Anterior cingulate cortex (tissue), 58 donors: ENCODE measurements around the gene ATP8B1.
"Not testable (repeated sequence)": the region's sequence is repeated elsewhere in the genome, so short reads cannot be mapped to it uniquely, and the experiment has no call there.

Experiments
- DNase-seq, 58 donors: peaks; one replicate each; lab custom pipeline; 2025; lab: John Stamatoyannopoulos, UW

ATP8B1 gene

DNA sequence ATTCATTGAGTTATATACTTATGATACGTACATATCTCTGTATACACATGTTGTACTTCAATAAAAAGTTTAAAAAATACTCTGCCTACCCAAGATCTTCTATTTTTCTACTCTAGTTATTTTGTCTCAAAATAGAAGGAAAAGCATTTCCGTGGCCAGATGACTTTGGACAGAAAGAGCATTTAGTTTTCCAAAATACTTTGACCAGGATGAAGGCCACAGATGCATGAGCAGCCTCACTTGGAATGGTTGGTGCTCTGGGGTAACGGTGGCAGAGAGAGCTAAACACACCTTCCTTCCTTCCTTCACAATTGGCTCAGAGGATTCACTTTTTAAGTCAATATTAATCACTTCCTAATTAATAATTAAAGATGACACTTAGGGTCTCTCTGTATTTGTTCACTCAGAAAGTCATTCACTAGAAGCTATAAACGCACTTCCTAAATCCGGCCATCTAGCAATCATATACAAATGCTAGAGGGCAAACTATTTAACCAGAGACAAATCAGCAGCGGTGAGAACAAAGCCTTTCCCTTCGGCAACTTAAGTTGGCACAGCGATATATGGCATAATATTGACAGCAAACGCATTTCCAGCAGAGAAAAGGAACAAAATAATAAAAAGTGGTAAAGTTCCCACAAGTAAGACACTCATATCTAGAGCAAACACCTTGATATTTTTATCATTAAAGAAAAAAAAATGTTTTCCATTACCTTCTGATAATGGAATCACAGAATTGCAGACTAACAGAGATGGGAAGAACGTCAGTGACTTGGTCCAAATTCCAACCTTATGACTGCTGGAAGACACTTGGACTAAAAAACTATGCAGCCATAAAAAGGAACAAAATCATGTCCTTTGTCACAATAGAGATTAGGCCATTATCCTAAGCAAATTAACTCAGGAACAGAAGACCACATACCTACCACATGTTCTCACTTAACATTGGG, 125.6 kb downstream of the ATP8B1 start:
- DNase-seq: no peak

- no peak for DNase-seq
These were observed 128.2 kb downstream of the ATP8B1 start for GRCh38 chr18:57674891-57675290.

DNA sequence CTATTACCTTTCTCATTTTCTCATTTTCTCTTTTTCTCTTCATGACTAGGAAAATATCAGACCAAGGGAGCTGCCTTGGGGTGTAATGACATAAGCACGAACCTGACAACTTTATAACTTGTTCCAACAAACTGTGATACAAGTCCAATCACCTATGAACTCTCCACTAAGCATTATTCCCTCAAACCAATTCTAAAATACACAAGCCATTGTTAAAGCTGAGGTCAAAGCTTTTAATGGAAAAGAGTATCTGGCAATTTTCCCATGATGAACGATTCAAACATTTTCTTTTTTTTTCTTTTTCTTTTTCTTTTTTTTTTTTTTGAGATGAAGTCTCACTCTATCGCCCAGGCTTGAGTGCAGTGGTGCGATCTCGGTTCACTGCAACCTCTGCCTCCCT, 133.1 kb downstream of the ATP8B1 start:
- DNase-seq: no peak

DNA sequence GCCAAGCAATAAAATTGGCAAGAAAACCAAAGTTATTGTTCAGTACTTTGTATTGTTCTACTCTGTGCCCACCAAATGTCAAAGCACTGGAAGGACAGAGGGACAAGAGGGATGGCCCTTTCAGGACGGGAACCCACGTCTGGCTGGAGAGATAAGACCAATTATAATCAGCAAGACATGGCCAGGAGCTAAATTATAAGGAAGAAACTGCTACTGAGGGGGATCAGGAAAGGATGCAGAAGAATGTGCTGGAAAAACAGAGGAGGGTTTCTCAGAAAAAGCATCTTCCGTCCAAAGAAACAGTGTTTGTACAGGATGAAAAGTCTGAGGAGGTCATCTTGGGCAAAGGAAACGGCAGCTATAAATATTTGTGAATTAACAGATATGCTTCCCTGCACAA, 135.1 kb downstream of the ATP8B1 start:
- DNase-seq: no peak

DNA sequence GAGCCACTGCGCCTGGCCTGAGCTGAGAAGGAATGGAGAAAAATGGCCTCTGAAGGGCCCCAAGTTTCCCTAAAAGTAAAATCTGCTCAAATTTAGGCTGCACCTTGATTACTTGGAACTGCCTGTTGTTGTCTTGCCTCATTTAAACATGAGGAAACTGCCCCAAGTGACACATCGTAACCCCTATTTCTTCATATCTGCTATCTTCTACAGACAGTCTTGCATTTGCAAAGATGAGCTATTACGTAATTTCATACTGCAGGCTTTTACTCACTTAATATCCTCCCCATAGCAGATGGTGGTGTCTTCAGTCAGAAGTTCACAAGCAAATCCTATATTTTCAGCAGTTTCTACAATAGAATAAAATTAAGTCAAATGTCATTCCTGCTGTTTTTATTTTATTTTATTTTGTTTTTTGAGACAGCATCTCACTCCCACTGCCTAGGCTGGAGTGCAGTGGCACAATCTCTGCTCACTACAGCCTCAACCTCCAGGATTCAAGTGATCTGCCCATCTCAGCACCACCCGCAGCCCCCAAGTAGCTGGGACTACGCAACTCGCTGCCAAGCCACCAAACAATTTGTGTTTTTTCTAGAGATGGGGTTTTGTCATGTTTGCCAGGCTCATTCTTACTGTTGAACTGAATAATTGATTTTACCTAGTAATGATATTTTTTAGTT, 136.2 kb downstream of the ATP8B1 start:
- no peak for DNase-seq

- no peak for DNase-seq
These were observed 138.4 kb downstream of the ATP8B1 start for GRCh38 chr18:57664568-57665165.

- DNase-seq: no peak
These were observed 142.2 kb downstream of the ATP8B1 start for GRCh38 chr18:57660961-57661360.

DNA sequence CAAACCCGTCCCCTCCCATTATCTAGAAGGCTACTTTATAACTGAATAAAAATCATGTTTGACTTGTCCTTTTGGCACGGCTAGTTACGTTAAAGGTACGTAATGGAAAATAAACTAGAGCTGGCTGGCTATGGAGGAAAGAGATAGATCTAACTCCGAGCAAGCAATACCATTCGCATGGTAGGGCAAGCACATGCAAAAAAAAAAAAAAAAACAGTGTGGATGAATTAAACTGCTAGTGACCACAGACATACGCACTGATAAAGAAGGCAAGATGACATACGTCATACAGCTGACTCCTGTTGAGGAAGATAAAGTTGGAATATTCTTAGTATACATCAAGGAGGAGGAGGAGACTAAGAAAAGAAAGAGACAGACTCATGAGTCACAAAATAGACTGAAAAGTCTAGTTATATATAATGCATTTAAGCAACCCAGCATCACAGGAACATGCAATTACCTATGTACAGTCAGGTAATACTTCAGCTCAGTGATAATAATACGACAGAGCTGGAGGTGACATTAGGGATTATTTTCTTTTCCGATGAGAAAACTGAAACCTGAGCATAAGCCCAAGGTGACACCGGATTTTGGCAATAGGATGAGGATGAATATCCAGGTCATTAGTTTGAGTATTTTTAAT, 143.5 kb downstream of the ATP8B1 start:
- no peak for DNase-seq

DNA sequence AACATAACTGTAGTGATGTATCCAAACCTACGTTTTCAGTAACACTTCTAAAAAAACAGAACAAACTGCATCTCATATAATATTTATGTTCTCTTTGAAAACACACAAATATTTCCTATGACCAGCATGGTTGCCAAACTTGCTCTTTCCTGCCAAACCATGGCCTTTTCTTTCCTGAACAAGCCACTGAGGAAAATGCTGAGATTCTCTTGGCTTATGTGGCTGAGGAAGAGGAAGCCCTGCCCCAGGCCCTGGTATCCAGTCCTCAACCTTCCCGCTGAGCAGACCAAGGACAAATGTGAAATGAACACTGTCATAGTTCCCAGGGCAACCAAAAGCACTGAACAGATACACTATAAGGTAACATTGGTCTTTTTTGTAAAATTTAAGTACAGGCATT, 145.6 kb downstream of the ATP8B1 start:
- no peak for DNase-seq

DNA sequence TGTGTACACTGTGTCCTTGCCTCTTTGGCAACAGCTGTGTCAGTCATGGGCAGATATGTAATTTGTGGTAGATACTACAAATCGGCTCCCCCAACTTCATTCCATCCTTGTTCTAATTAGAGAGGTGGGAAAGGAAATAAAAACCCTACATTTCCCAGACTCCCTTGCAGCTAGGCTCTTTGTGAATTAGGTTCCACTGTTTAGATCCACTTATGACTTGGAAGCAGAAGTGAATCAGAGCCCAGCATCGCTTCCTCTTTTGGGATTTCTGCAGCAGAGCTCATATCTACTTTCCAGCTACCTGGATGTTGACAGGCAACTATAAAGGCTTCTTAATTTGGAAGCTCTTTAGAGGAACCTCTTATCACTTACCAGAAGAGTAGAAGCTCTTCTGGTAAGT, 147.4 kb downstream of the ATP8B1 start:
- no peak for DNase-seq

GRCh38 chr18:57651914-57652313, 151.2 kb downstream of the ATP8B1 start:
- no peak for DNase-seq

DNA sequence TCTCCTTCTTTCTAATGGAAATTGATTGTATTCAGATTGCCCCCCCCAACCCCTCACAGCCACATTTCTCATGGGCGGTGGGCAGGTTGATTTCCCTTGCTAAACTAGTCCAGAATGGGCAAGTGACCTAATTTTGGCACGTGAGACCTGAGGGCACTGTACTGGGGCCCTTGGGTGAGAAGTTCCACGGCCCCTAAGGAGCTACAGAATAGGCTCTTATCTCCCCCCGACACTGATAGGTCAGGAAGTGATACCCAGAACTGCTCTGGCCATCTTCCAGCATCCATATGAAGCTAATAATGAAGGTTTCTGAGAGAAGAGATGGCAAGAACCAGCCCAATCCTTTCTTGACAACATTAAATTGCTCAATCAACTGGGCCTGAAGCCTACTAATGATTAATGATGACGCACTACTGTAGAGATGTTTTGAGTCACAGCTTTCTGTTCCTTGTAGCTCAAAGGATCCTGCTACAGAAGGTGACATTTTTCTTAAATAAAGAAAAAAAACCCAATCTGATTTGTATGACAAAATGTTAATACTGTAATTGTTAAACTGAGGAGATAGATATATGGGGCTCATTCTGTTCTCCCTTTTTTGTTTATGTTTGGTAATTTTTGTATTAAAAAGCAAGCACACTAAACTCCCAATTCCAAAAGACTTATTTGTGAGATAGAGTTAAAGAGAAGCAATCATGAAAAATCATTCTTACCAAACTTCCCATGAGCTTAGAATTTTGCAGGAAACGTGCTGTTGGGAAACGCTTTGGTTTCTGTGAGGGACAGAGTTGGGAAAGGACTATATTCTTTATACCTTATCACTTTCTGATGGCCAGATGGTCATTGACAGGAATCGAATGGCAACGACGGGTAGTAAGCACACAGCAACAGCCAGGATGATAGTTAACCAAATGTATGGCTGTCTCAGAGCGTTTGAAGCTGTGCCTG, 153.3 kb downstream of the ATP8B1 start:
- DNase-seq: no peak

GRCh38 chr18:57648414-57648813, 154.7 kb downstream of the ATP8B1 start:
- no peak for DNase-seq

DNA sequence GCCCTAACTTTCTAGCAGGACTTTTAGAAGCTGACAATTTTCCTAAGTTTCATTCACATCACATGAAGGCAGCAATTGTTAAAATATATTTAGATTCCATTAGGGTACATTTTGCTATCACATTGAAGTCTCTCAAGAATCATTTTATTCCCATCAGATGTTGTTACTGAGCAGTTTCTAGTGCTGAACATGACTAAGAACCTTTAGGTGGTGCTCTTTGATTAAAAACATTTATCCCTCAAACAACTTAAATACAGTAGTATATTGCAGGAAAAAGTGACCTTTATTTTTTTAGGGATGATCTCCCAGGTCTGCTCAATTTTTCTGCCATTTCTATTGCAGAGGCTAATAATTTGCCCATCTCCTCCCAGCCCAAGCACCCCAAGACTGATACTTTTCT, 158.6 kb downstream of the ATP8B1 start:
- no peak for DNase-seq

GRCh38 chr18:57643726-57644125, 159.4 kb downstream of the ATP8B1 start:
- not testable (repeated sequence) for DNase-seq

- DNase-seq: not testable (repeated sequence)
These were observed 160.7 kb downstream of the ATP8B1 start for GRCh38 chr18:57642462-57642861.

DNA sequence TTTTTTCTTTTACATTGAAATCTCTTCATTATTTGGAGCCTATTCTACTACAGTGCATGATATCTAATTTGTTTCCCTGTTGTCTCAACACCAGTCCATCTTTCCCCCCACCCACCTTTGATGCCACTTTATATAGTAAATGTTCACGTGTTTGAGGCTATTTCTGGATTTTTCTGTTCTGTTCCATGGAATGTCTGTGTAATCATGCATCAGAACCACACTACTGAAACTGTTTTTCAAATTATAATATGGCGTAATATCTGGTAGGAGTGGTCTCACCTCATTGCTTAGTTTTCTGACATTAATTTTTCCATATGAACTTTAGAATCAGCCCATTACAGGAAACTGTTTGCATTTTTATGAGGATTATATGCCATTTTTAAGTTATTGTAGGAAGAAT, 162.4 kb downstream of the ATP8B1 start:
- no peak for DNase-seq

DNA sequence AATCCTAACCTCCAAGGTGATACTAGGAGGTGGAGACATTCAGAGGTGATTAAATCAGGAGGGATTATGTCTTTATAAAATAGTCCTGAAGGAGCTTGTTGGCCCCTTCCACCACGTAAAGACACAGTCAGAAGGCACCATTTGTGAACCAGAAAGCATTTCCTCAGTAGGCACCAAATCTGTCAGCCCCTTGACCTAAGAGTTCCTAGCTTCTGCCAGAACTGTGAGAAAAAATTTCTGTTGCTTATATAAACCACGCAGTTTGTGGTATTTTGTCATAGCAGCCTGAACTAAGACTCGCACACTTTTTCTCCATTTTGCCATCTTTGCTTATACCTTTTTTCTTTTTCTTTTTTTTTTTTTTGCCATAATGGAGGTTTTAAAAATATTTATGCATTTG, 162.9 kb downstream of the ATP8B1 start:
- DNase-seq: no peak

DNA sequence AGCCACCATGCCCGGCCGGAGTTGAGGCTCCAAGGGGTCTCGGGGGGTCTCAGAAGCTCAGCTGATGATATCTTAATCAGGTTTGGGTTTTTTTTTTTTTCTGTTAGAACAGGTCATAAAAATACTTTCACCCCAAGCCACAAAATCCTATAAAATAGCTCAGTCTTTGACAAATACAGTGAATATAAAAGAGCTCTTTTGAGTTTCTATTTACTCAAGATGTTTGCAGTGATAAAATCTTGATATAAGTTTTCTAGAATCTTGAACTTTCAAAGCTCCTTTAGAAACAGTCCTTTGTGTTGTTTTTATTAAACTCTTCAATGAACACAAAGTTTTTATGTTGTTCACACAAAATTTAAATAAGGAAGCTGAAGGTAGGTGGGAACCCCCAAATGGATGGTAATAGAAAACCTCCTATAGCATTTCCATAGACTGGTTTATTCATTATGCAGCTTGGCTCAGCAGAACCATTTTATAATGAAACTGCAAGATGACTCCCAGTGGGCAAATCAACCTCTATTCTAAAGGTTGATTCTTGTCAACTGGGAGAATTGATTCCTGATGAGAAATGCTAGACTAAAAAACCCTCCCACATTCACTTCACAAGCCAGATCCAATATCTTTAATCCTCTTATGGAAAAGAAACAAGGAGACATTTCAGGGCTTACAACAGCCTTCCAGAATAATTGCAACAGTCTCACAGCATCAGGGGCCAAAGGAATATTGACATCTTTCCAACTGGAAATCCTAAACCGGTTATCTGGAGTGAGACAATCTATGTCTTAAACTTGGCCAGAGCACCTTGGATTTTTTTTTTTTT, 167.9 kb downstream of the ATP8B1 start:
- DNase-seq: no peak
